GM12874 (cell line): ENCODE results near the gene HNF1A.

Experiments used
- CTCF ChIP-seq: IDR thresholded peaks from 2 replicates; pipeline ENCODE4 v1.5.1; 2011; ENCODE audit warnings: low read depth, mild to moderate bottlenecking, control low read depth, low read length, moderate library complexity; ENCODE audit not compliant: insufficient read depth

HNF1A gene

GRCh38 chr12:120944645-120945217 is 33.6 kb upstream of the HNF1A start:
- peak; percentile 76 for TF ChIP-seq CTCF

DNA sequence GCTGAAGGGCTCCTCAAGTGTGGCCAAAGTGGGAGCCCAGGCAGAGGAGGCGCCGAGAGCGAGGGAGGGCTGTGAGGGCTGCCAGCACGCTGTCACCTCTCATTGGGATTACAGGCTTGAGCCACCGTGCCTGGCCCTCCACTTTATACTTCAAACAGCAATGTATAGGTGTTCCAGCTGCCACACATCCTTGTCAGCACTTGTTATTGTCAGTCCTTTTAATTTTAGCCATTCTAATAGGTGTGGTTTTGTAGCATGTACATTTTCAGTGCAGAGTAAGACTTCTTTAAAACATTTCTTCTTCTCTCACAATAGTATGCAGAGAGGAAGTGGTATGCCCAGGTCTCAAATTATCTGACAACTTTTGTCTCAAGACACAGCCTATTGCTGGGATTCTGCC is 27.5 kb upstream of the HNF1A start:
- no peak for TF ChIP-seq CTCF

- no peak for TF ChIP-seq CTCF
These were observed 23.1 kb upstream of the HNF1A start for GRCh38 chr12:120955232-120955631.

DNA sequence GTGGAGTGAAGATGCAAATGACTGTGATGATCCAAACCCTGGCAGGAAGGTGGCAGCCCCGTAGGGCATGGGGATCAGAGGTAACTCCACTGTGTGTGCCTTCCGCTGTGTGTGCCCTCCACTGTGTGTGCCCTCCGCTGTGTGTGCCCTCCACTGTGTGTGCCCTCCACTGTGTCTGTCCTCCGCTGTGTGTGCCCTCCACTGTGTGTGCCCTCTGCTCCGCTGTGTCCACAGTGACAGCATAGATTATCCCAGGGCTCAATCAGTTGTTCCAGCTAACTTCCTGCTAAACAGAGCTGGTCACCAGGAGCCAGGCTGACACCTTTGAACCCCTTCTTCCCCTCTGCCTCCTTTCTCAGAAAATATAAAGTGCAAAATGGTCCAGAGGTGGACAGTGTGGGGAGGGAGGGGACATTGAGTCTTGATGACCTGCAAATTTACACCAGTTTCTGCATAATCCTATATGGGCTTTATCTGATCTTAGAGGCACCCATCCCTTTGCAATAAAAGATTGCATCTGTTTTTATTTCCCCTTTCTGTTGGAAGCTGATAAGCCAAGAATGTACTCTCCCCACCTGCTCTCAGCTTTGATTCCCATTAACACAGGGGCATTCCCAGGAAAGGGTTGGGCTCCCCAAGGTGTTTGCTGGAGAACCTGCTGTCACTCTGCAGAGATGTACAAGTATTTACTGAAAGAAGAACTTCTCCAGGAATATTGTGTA is 21.6 kb upstream of the HNF1A start:
- TF ChIP-seq CTCF: no peak

- no peak for TF ChIP-seq CTCF
These were observed 19.0 kb upstream of the HNF1A start for GRCh38 chr12:120959111-120959878.

- no peak for TF ChIP-seq CTCF
These were observed 17.7 kb upstream of the HNF1A start for GRCh38 chr12:120960657-120961056.
